ENCODE measurements around the gene FAM90A1.
"Not testable (repeated sequence)": the region's sequence is repeated elsewhere in the genome, so short reads cannot be mapped to it uniquely, and the experiment has no call there.

- not testable (repeated sequence) for TF ChIP-seq CTCF, POLR2A, POLR2AphosphoS5 (IDR thresholded peaks at IDR 0.05)
These were observed 6.0 kb downstream of the FAM90A1 start for GRCh38 chr12:8221375-8221774.
